Uterus (tissue), 2 donors: ENCODE results near the gene TEK.

ENCODE experiments used
- POLR2A ChIP-seq, 2 donors: fragments of 450-650 bp; IDR thresholded peaks; one replicate each; pipeline ENCODE4 v1.6.1; 2016; ENCODE audit warnings: antibody characterized with exemption in 2 of 2, mild to moderate bottlenecking in 1 of 2, moderate library complexity in 1 of 2
- TF ChIP-seq, protein P1 (sequence below), 4 experiments: fragments of 200-600 bp in 2 of 4; fragments of 450-650 bp in 2 of 4; sonication (generic) in 2 of 4; IDR thresholded peaks; one replicate each; pipeline ENCODE4 v1.5.1; 2016 to 2019; ENCODE audit warnings: antibody characterized with exemption in 4 of 4, mild to moderate bottlenecking in 2 of 4, moderate library complexity in 1 of 4

DNA sequence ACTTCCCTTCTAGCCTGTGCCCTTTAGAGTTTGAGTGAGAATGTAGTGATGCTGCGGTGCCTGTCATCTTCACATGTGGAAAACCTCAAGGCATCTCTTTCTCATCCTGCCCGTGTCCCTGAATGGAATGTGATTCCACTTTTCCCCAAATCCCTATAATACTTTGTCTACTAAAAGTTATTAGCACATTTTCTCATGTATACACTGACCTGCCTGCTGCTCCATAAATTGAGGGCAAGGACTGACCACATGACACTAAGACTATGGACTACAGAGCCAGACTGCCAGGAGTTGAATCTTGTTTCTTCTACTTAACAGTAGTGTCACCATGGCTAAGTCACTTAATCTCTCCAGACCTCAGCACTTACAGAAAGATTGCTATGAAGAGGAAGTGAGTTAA lies 93.0 kb downstream of the TEK start:
- TF ChIP-seq, protein P1, sequence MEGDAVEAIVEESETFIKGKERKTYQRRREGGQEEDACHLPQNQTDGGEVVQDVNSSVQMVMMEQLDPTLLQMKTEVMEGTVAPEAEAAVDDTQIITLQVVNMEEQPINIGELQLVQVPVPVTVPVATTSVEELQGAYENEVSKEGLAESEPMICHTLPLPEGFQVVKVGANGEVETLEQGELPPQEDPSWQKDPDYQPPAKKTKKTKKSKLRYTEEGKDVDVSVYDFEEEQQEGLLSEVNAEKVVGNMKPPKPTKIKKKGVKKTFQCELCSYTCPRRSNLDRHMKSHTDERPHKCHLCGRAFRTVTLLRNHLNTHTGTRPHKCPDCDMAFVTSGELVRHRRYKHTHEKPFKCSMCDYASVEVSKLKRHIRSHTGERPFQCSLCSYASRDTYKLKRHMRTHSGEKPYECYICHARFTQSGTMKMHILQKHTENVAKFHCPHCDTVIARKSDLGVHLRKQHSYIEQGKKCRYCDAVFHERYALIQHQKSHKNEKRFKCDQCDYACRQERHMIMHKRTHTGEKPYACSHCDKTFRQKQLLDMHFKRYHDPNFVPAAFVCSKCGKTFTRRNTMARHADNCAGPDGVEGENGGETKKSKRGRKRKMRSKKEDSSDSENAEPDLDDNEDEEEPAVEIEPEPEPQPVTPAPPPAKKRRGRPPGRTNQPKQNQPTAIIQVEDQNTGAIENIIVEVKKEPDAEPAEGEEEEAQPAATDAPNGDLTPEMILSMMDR (IDR thresholded peaks at IDR 0.05): no peak
- no peak for TF ChIP-seq POLR2A (IDR thresholded peaks at IDR 0.05)
